T follicular helper cell (primary cell): ENCODE measurements around the gene NFKB1.
A peak's percentile ranks its signal among the peaks of the same experiment; 100 is the strongest.
"Not testable (repeated sequence)": the region's sequence is repeated elsewhere in the genome, so short reads cannot be mapped to it uniquely, and the experiment has no call there.

Experiments
- DNase-seq: peaks from one replicate; pipeline ENCODE4 v3.0.0-alpha.2; 2020; ENCODE audit warnings: low read depth
- total RNA-seq, 2 experiments: gene quantifications; one replicate each; lab custom pipeline; 2026; lab: John Stamatoyannopoulos, UW

The NFKB1 gene, protein sequence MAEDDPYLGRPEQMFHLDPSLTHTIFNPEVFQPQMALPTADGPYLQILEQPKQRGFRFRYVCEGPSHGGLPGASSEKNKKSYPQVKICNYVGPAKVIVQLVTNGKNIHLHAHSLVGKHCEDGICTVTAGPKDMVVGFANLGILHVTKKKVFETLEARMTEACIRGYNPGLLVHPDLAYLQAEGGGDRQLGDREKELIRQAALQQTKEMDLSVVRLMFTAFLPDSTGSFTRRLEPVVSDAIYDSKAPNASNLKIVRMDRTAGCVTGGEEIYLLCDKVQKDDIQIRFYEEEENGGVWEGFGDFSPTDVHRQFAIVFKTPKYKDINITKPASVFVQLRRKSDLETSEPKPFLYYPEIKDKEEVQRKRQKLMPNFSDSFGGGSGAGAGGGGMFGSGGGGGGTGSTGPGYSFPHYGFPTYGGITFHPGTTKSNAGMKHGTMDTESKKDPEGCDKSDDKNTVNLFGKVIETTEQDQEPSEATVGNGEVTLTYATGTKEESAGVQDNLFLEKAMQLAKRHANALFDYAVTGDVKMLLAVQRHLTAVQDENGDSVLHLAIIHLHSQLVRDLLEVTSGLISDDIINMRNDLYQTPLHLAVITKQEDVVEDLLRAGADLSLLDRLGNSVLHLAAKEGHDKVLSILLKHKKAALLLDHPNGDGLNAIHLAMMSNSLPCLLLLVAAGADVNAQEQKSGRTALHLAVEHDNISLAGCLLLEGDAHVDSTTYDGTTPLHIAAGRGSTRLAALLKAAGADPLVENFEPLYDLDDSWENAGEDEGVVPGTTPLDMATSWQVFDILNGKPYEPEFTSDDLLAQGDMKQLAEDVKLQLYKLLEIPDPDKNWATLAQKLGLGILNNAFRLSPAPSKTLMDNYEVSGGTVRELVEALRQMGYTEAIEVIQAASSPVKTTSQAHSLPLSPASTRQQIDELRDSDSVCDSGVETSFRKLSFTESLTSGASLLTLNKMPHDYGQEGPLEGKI
- 258 to 1,024 reads per million in 2 experiments for total RNA-seq

DNA sequence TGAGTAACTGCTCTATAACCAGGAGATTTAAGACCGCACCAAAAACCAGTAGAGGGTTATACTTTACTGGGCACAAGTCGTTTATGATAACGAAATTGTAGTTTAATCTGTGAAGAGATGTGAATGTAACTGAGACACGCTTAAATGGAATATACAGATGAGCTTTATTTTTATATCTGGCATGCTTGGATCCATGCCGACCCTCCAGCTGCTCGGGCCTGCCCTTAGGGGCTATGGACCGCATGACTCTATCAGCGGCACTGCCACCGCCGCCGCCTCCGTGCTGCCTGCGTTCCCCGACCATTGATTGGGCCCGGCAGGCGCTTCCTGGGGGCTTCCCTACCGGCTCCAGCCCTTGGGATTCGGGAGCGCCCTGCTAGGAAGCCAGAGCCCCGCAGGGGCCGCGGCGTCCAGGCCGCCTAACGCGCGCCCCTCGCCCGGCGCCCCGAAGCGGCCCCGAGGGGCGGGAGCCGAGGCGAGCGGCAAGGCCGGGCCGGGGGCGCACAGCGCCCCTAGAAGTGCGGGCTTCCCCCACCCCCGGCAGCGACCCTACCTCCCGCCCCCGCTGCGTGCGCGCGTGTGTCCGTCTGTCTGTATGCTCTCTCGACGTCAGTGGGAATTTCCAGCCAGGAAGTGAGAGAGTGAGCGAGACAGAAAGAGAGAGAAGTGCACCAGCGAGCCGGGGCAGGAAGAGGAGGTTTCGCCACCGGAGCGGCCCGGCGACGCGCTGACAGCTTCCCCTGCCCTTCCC is at the start of gene NFKB1:
Gene NFKB1, plus strand, starts transcription at position 664 of the 751 bp plus-strand sequence. CDS start 24,160 bp downstream, outside the sequence.
- peak; percentile 77 for DNase-seq

DNA sequence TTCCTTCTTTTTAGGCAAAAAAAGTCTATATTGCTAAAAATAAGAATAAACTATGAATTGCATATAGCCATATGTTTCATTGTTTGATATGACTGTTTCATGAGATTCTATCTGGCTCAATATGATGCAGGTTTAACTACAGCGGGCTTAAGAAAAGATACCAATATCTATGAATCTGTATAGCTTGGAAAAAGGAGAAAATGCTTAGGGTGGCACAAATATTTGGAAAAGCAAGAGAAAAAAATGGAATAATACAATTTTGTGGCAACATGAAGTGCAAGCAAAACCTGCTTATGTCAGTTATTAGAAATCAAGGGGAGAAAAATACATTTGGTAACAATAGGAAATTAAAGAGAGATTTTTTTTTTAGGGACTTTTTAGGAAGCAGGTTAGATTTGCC is 48.3 kb upstream of the NFKB1 start:
- DNase-seq: no peak

DNA sequence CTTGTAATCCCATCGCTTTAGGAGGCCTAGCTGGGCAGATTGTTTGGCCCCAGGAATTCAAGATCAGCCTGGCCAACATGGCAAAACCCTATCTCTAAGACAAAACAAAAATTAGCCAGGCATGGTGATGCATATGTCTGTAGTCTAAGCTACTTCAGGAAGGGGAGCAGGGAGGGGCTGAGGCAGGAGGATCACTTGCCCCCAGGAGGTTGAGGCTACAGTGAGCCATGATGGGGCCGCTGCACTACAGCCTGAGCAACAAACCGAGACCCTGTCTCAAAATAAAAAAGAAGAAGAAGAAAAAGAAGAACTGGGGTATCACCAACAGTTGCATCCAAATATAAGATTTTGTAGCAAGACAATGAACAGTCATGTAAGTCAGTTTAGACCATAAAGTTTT is 47.3 kb upstream of the NFKB1 start:
- DNase-seq: no peak

DNA sequence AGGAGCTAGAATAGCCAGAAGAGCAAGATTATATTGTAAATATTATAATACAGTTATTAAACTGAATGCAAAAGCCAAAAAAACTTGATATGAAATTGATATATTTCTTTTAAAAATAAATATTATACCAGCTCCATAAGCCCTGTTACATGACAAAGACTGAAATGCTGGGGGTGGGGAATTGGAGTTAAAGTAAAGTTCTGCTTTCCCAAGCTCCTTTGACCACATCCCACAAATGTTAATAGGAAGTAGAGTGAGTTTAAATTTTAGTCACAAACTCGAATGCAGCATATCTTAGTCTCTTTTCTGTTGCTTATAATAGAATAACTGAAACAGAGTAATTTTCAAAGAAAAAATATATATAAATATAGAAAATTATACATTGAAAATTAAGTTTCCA is 46.9 kb upstream of the NFKB1 start:
- no peak for DNase-seq

DNA sequence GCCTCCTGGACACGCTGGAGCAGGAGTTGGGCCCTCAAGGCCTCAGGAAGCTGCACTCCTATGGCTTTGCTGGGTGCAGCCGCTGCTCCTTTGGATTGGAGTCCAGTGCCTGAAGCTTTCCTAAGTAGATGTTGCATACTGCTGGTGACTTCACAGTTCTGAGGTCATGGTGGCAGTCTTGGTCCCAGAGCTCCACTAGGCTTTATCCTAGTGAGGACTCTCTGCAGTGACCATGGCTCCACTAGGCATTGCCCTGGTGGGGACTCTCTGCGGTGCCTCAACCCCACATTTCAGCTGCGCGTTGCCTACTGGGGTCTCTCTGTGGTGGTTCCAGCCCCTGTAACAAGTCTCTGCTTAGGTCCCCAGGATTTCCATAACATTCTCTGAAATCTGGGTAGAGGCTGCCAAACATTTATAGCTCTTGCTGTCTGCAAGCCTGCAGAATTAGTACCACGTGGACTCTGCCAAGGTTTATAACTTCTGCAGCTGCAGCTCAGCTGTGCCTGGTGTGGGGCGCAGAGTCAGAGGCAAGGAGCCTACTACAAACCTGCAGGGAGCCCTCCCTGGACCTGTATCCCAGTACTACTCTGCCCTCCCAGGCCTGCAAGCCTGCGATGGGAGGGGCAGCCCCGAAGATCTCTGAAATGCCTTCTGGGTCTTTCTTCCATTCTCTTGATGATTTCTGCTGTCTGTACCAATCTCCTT is 46.0 kb upstream of the NFKB1 start:
- DNase-seq: no peak

DNA sequence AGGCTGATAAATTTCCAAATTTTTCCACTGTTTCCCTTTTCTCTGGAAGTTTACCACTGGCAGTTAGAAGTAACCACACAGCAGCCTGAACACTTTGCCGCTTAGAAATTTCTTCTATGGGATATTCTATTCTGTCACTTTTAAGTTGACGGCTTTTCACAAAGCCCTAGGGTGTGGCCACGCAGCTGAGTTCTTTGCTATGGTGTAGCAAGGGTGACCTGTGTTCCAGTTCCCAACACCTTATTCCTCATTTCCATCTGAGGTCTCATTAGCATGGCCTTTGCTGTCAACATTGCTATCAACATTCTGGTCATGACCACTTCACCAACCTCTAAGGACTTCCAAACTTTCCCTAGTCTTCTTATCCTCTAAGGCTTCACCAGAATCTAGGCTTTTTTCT is 45.4 kb upstream of the NFKB1 start:
- no peak for DNase-seq

DNA sequence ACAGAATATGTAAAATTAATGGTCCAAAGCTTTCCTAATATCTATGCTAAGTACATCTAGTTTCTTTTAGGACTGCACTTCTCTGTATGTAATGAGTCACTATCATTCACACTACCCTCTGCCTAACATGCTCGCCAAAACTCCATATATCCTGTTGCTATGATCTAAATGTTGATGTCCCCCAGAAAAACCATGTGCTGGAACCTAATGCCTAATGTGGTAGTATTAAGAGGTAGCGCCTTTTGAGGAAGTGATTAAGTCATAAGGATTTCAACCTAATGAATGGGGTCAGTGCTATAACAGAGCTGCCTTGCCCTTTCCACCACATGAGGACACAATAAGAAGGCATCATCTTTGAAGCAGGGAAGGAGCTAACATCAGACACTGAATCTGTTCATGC is 34.9 kb upstream of the NFKB1 start:
- no peak for DNase-seq

DNA sequence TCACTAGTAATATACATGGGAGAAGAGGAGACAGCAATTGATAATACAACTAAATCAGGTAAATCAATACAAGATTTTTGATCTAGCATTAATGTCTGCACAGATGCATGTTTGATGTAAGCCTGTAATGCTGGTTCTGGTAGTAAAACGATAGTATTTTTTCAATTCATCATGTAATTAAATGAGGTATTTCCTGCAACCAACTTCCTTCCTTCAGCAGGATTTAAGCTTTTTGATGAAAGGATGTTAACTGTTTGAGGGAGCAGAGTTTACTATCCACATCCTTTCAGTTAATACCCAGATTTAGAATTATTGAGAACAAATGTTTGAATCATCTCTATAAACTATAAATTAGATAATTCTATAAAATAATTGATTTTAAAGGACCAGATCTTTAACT is 31.4 kb upstream of the NFKB1 start:
- no peak for DNase-seq

DNA sequence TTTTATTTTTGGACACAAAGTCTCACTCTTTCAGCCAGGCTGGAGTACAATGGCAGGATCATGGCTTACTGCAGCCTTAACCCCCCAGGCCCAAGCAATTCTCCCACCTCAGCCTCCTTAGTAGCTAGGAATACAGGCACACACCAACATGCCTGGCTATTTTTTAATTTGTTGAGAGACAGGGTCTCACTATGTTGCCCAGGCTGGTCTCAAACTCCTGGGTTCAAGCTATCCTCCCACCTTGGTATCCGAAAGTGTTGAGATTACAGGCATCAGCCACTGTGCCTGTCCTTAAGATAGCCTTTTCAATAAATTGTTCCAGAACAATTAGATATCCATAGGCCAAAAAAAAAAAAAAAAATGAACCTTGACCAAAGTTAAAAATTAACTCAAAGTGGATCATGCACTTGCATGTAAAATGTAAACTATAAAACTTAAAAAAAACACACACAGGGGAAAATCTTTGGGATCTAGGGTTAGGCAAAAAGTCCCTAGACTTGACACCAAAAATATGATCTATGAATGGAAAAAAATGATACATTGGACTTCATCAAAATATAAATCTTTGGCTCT is 28.6 kb upstream of the NFKB1 start:
- no peak for DNase-seq

DNA sequence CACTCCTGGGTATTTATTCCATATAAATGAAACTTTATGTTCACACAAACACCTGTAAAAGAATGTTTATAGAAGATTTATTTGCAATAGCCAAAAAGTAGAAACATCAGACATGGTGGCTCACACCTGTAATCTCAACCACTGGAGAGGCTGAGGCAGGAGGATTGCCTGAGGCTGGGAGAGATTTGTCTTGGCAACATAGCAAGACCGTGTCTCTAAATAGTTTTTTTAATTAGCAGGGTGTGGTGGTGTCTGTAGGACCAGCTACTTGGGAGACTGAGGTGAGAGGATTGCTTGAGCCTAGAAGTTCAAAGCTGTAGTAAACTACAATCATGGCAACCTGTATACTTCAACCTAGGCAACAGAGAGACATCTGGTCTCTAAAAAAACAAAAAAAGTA is 27.7 kb upstream of the NFKB1 start:
- DNase-seq: no peak

DNA sequence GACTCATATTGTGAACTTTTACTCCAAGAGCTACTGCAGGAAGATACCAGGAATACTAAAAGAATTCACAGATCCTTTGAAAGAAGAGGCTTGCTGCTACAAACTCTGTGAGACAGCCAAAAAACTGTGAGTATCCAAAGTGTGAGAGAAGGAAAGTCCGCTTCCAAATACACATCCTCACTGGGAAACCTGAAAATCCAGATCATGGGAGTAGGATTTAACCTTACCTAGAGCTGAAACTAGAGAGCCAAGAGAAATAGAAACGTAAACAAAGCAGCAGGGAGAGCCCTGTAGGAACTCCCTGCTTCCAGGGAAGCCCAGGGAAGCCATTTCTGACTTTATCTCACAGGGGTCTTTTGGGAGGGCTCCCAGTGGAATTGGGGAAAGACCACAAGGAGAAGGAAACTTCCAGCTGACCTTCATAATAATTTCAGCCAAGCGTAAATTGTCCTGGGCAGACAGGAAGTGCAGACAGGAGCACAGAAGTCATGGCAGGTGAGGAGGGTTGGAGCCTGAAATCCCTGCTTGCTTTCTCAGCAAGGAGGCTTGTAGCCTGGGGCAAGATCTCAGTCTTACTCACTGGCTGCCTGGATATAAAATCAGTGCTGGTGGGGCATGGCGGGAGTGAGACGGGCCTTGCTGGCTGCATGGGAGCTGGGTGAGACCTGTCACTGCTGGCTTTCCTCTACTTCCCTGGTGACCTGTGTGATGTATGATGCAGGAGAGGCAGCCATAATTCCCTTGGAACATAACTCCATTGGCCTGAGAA is 26.2 kb upstream of the NFKB1 start:
- no peak for DNase-seq

DNA sequence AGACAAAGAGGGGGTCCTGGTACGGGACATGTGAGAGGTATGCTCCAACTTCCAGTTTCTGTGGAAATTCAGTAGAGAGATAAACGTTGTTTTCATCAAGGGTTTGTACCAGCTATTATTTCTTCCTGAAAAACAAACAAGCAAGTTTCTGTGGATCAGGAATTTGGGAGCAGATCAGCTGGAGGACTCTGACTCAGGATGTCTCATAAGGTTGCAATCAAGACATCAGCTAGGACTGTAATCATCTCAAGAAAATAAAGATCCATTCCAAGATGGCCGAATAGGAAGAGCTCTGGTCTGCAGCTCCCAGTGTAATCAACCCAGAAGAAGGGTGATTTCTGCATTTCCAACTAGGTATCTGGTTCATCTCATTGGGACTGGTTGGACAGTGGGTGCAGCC is 23.5 kb upstream of the NFKB1 start:
- no peak for DNase-seq

DNA sequence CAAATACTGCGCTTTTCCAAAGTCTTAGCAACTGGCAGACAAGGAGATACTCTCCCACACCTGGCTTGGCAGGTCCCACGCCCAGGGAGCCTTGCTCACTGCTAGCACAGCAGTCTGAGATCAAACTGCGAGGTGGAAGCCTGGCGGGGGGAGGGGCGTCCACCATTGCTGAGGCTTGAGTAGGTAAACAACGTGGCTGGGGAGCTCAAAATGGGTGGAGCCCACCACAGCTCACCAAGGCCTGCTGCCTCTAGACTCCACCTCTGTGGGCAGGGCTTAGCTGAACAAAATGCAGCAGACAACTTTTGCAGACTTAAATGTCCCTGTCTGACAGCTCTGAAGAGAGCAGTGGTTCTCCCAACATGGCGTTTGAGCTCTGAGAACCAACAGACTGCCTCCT is 23.0 kb upstream of the NFKB1 start:
- DNase-seq: no peak

DNA sequence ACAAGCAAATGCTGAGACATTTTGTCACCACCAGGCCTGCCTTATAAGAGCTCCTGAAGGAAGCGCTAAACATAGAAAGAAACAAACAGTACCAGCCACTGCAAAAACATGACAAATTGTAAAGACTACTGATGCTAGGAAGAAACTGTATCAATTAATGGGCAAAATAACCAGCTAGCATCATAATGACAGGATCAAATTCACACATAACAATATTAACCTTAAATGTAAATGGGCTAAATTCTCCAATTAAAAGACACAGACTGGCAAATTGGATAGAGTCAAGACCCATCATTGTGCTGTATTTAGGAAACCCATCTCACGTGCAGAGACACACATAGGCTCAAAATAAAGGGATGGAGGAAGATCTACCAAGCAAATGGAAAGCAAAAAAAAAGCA is 21.3 kb upstream of the NFKB1 start:
- not testable (repeated sequence) for DNase-seq

DNA sequence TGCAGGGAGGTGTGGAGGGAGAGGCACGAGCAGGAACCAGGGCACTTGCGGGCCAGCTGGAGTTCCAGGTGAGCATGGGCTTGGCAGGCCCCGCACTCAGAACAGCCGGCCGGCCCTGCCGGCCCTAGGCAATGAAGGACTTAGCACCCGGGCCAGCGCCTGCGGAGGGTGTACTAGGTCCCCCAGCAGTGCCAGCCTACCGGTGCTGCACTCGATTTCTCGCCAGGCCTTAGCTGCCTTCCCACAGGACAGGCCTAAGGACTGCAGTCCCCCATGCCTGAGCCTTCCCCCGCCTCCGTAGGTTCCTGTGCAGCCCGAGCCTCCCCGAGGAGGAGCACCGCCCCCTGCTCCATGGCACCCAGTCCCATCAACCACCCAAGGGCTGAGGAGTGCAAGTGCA is 18.0 kb upstream of the NFKB1 start:
- no peak for DNase-seq

DNA sequence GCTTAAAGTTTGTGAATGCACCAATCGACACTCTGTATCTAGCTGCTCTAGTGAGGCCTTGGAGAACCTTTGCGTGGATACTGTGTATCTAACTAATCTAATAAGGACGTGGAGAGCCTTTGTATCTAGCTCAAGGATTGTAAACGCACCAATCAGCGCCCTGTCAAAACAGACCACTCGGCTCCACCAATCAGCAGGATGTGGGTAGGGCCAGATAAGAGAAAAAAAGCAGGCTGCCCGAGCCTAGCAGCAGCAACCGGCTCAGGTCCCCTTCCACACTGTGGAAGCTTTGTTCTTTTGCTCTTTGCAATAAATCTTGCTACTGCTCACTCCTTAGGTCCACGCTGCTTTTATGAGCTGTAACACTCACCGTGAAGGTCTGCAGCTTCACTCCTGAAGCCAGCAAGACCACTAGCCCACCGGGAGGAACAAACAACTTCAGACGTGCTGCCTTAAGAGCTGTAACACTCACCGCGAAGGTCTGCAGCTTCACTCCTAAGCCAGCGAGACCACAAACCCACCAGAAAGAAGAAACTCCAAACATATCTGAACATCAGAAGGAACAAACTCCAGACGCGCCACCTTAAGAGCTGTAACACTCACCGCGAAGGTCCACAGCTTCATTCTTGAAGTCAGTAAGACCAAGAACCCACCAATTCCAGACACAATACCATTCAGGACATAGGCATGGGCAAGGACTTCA is 17.0 kb upstream of the NFKB1 start:
- not testable (repeated sequence) for DNase-seq

DNA sequence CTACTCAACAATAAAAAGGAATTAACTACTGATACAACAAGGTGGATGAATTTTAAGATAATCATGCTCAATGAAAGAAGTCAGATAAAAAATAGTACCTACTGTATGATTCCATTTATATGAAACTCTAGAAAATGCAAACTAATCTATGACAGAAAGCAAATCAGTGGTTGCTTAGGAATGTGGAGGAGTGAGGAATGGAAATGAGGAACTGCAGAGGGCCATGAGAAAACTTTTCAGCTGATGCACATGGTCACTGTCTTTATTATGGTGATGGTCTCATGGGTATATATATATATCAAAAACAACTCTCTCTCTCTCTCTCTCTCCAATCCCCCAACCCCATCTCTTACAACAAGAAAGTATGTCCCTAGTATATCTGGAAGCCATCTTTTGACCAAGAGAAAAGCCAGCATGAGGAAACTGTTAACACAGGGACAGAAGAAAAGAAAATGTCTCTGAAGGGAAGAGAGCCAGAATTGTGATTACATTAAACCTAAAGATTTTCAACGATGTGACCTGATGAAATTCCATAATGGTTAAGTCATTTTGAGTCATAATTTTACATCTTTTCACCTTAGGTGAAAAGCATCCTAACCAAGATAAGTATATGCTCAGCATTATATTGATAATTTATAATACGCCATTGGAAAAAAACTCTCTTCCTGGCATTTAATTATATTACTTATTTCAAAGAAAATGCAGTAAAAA is 8.5 kb upstream of the NFKB1 start:
- no peak for DNase-seq

DNA sequence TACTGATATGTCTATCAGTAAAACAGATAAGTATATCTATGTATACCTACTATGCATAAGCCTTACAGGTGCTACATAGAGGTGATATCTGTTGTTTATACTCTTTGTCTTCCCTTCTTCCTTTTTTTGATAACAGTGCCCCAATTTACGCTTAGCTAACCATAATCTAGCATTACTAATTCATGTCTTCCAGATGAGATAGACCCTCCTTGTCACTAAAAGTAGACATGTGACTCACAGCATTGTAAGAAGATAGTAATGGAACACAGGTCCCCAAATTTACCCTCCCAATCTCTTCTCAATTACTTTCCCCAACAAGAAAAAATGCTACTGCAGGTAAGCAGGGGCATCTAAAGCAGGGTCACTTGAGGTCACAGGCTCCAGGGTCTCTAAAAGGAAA is 7.9 kb upstream of the NFKB1 start:
- no peak for DNase-seq

DNA sequence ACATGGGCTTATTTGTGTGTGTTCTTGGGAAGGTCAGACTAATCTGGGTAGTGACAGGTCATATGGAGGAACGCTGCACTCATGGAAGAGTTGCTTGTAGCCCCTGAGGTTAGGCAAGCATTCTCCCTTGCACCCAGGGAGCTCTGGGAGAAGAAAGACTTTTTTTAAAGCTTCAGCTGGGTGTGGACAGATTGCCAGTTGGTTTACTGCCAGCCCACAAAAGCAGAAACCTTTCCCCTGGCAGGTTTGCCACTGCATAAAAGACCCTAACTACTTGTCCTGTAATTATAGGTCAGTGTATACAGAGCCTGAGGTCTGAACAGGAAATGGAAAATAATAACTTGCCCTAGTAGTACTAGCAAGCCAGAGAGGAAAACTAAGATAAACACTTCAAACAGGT is 7.4 kb upstream of the NFKB1 start:
- no peak for DNase-seq
